GM12865 (cell line): Measurements from ENCODE around the gene TAS1R1.

Experiments
- DNase-seq: peaks from one replicate; pipeline ENCODE4 v3.0.0; 2010; ENCODE audit warnings: low read depth
- H3K4me3 ChIP-seq: 2 replicates; pipeline ENCODE4 v1.5.1; 2011; ENCODE audit warnings: mild to moderate bottlenecking, low read depth, low read length, control low read depth
- TF ChIP-seq, protein P1 (sequence below): IDR thresholded peaks from 2 replicates; pipeline ENCODE4 v1.5.1; 2011; ENCODE audit warnings: low read length, control low read depth, low read depth, inconsistent platforms; ENCODE audit not compliant: insufficient read depth; ENCODE audit errors: missing control alignments

TAS1R1 gene

DNA sequence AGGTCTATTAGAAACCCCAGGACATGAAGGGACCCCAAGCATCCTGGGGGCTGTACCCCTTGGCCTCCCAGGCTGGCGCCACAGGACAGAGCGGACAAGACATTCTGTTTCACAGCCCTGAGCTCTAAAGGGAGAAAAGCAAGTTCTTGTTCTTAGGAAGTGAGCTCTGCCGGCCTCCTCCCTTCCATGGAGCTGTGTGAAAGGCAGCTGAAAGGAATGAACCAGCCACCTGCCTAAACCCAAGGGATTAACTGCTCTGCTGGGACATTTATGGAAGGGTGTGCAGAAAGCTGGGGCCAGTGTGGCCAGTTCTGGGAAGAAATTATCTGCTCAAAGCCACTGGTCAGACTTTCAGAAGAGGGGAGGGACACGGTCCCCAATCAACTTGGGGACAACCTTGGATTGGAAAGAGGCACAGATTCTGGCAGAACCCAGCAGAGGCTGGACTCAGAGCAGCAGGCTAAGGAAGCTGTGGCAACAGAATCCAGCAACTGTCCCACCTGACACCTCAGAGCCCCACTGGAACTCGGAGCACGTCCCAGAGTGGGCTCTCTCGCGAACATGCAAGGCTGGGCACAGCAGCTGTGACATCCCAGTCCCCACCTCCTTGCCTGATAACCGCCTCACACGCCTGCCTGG is 45.4 kb downstream of the TAS1R1 start:
- TF ChIP-seq, protein P1, sequence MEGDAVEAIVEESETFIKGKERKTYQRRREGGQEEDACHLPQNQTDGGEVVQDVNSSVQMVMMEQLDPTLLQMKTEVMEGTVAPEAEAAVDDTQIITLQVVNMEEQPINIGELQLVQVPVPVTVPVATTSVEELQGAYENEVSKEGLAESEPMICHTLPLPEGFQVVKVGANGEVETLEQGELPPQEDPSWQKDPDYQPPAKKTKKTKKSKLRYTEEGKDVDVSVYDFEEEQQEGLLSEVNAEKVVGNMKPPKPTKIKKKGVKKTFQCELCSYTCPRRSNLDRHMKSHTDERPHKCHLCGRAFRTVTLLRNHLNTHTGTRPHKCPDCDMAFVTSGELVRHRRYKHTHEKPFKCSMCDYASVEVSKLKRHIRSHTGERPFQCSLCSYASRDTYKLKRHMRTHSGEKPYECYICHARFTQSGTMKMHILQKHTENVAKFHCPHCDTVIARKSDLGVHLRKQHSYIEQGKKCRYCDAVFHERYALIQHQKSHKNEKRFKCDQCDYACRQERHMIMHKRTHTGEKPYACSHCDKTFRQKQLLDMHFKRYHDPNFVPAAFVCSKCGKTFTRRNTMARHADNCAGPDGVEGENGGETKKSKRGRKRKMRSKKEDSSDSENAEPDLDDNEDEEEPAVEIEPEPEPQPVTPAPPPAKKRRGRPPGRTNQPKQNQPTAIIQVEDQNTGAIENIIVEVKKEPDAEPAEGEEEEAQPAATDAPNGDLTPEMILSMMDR = no peak
- peak overlapping the region; percentile 75 for H3K4me3 ChIP-seq
- DNase-seq = no peak

DNA sequence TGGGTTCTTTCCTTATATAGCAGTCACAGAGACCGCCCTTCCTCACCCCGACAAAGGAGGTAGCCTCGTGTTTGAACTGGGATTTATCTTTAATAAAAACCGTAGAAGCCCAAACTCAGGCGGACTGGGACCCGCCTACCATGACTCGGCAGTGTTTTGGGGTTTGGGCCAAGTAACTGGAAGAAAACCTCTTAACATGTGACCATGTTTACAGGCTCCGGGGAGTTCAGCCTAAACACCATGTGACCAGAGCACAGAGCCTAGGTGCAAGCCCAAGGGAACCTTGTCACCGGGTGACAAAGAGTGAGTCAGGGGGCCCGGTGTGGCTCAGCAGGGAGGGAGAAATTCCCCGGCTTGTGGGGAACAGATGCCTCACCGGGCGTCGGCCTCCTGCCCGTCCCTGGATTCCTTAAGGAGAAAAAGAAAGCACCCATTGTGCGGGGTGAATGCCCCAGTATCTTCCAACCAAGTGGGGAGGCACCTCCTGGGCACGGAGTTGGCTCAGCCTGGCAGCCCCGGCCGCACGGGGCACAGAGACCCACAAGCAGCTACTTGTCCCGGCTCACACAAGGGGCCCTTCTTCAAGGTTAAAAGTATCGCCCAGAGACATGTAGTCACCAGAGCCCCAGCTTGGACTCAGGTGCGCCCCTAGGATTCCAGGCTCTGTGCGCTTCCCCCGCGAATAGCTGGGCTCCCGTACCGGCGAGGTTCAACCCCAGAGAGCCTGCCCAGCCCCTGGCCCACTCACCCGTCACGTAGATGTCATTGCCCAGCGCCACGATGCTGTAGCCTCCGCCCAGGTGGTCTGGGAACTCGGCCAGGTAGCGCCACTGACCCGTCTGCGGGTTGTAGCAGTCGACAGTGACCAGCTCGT is 46.2 kb downstream of the TAS1R1 start:
- H3K4me3 ChIP-seq = peak overlapping the region; percentile 75
- TF ChIP-seq, protein P1 = no peak
- DNase-seq = peak; percentile 77

DNA sequence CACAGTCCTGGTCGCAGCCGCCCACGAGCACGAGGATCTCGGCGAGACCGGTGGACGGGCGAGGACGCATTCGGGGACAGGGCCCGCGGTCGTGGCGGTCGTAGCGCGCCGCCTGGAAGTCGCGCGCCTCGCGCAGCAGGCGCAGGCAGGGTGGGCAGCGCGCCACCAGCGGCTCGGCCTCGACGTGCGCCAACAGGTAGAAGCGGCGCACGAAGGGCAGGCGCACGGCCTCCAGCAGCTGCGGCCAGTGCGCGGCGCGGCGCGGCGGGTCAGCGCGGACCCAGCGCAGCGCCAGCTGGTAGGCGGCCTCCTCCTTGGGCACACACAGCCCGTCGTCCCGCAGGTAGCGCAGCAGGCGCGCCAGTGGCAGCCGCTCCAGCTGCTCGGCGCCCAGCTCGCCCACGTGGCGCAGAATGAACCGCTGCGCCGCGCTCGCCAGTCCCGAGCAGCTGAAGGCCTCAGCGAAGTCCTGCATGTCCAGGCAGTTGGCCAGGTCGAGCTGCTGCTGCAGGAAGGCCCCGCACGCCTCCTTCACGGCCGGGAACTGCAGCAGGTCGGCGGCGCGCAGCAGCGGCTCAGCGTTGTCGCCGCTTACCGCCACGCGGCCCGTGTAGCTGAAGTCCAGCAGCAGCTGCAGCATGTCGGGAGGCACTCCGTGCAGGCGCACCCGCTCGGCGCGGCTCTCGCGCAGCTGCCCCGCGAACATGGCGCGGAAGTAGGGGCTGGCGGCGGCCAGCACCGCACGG is 47.0 kb downstream of the TAS1R1 start:
- TF ChIP-seq, protein P1 = no peak
- peak; percentile 55 for DNase-seq
- peak overlapping the region; percentile 75 for H3K4me3 ChIP-seq

DNA sequence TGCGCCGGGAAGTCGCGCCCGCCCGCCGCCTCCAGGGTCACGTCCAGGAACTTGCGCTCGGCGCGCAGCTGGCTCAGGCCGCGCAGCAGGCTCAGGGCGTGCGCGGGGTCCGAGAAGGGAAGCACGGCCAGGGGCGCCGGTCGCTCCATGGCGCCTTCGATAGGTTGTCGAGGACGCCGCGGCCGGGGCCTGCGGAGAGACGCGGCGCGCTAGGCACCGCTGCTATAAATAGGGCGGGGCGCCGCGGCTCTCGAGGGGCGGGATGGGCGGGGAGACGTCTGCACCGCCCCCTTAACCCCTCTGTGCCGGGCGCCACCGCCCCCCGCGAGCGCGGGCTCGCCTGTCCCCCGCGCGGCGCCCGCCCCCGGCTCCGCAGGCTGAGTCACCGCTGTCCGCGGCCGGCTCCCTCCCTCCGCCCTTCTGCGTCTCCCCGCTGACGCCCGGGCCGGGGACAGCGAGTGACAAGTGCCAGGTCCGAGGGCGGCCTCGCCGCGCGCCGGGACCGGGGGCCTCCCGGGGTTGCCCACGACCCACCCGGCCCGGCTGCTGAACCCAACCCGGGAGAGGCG is 47.6 kb downstream of the TAS1R1 start, which contains the start of gene KLHL21:
Gene KLHL21, minus strand, starts transcription at position 201 of the 569 bp plus-strand sequence. Its CDS starts 52 bp downstream, at position 149.
- TF ChIP-seq, protein P1 = no peak
- DNase-seq = peak; percentile 91
- peak within 1 kb of the TSS; percentile 75 for H3K4me3 ChIP-seq

DNA sequence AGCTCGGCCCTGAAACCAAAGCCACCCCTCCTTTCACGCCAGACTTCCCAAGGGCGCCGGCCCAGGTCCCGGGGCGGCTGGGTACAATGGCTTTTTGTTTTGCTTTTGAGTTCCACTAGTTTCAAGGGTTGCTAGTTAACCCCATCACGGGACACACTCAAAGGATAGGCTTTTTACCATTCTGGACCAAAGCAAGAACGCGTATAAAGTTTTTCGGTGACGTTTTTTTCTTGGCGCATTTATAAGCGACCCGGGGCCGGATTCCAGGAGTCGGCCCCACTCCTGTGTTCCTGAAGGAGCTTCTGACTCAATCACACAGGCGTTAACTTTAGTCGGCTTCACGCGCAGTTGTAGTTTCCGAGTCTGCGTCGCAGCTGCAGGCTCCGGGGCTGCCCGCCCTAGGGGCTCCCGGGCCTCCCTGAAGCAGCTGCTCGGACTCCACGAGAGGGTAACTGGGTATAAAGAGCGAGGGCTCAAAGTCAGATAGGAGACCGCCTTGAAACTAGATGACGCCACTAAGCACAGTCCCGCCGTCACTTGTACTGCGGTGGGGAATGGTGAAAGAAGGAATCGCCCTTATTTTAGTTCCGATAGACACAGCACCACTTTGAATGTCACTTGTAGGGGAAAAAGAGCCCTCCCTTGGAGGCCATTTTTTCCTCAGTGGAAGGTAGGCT is 48.3 kb downstream of the TAS1R1 start:
- DNase-seq = peak; percentile 66
- peak overlapping the region; percentile 64 for H3K4me3 ChIP-seq
- TF ChIP-seq, protein P1 = no peak
